Stomach (tissue), 9 donors: ENCODE measurements around the gene TMTC2. TPM values are rescaled to one million over a fixed set of nuclear protein-coding genes. Genes with fewer than 3 reads are reported as not detected.

Experiments used
- DNase-seq, 2 donors: peaks; one replicate each; pipeline versions ENCODE4 v3.0.0 to v3.0.0-alpha.2; 2013 to 2019
- H3K27ac ChIP-seq, 5 donors: fragments of 200-600 bp in 4 of 5; sonication (generic) in 4 of 5; one replicate each; pipeline ENCODE4 v1.5.1; 2013 to 2019; ENCODE audit warnings: mild to moderate bottlenecking in 1 of 5, moderate library complexity in 1 of 5
- H3K27me3 ChIP-seq, 3 donors: fragments of 200-600 bp; sonication (generic); one replicate each; pipeline ENCODE4 v1.5.1; 2017 to 2019; ENCODE audit warnings: mixed run types in 1 of 3
- H3K36me3 ChIP-seq, 4 donors: fragments of 200-600 bp; sonication (generic); 1 replicate in 3 of 4; 2 replicates in 1 of 4; pipeline ENCODE4 v1.5.1; 2016 to 2019
- H3K4me1 ChIP-seq, 4 donors: fragments of 200-600 bp; sonication (generic); one replicate each; pipeline ENCODE4 v1.5.1; 2016 to 2019
- H3K4me3 ChIP-seq, 4 donors: fragments of 200-600 bp; sonication (generic) in 3 of 4; one replicate each; pipeline ENCODE4 v1.5.1; 2016 to 2019; ENCODE audit warnings: mild to moderate bottlenecking in 1 of 4
- H3K9me3 ChIP-seq, 4 donors: fragments of 200-600 bp; sonication (generic); one replicate each; pipeline ENCODE4 v1.5.1; 2016 to 2019
- EP300 ChIP-seq: sonication (generic); formaldehyde crosslinking; IDR thresholded peaks from one replicate; pipeline ENCODE4 v1.6.1; 2017; ENCODE audit warnings: antibody characterized with exemption
- POLR2A ChIP-seq, 4 donors: fragments of 450-650 bp; IDR thresholded peaks; one replicate each; pipeline ENCODE4 v1.6.1; 2016; ENCODE audit warnings: antibody characterized with exemption in 4 of 4, control low read depth in 2 of 4, mild to moderate bottlenecking in 1 of 4, moderate library complexity in 1 of 4
- POLR2AphosphoS5 ChIP-seq, 3 donors: sonication (generic); formaldehyde crosslinking; IDR thresholded peaks; one replicate each; pipeline ENCODE4 v1.6.1; 2016; ENCODE audit warnings: antibody characterized with exemption in 3 of 3
- WGBS, 5 donors: extraction: QIAGEN DNeasy Blood & Tissue Kit in 3 of 5; methylation state at CpG; one replicate each; pipeline versions ENCODE4 v1.1.5 to v1.1.7; 2013 to 2018; 5-methylcytosine and 5-hydroxymethylcytosine counted together
- intact Hi-C: fragments of 100-400 bp; cut with DNase I; formaldehyde crosslinking; loops from one replicate; pipeline ENCODE4 v1.15.1; 2023; ENCODE audit warnings: low total_unique reads
- polyA plus RNA-seq, 3 donors: library from polyadenylated mRNA; stranded (reverse); fragments of 200-250 nt; gene quantifications; one replicate each; pipeline ENCODE4 v1.2.3, GENCODE V29; 2013
- total RNA-seq, 5 donors: library from RNA; depleted of rRNA; stranded (reverse); fragments of >200 nt; gene quantifications; one replicate each; pipeline versions ENCODE4 v1.1.0 to v1.2.3, GENCODE V29; 2014 to 2016
- TF ChIP-seq, protein P1 (sequence below), 7 experiments: fragments of 450-650 bp in 4 of 7; fragments of 200-600 bp in 3 of 7; sonication (generic) in 3 of 7; IDR thresholded peaks; one replicate each; pipeline ENCODE4 v1.5.1; 2016 to 2019; ENCODE audit warnings: antibody characterized with exemption in 7 of 7, control low read depth in 2 of 7, mild to moderate bottlenecking in 1 of 7
- donor health status: healthy with polysubstance abuse.
- donor health status: Bipolar disorder and iron deficiency.
- donor health status: healthy.

The TMTC2 gene
- total and polyA plus RNA-seq, 8 donors, result 6.1 to 60.0 (median 27.5) TPM

DNA sequence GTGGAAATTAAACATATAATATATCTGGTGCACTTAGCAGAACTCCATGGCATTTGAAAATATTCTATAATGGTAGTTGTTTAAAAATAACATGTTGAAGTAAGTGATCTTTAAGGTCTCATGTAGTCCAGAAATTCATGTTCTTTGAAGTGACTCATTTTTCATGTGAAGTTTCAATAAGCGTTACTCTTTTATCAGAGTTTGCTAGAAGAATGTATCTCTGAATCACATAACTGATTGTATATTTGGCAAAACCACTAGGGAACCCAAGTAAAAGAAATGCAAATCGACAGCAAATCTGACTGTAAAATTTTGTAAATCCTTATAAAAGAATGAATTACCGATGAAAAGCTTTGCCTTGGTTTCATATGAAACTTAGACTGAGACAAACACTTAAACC lies 463.3 kb downstream of the TMTC2 start:
- Histone ChIP-seq H3K27me3 (no peaks in the 10 kb centered on the region), H3K4me3 (no peak overlapping the region), H3K4me1 (no peaks in the 10 kb centered on the region), H3K9me3 (no peaks in the 10 kb centered on the region), H3K27ac (no peak overlapping the region), H3K36me3 (no peaks in the 10 kb centered on the region)
- DNase-seq, result no peak
- TF ChIP-seq POLR2A (IDR thresholded peaks at IDR 0.05) (no peak), POLR2AphosphoS5 (IDR thresholded peaks at IDR 0.05) (no peak), EP300 (no peak)
- TF ChIP-seq, protein P1, sequence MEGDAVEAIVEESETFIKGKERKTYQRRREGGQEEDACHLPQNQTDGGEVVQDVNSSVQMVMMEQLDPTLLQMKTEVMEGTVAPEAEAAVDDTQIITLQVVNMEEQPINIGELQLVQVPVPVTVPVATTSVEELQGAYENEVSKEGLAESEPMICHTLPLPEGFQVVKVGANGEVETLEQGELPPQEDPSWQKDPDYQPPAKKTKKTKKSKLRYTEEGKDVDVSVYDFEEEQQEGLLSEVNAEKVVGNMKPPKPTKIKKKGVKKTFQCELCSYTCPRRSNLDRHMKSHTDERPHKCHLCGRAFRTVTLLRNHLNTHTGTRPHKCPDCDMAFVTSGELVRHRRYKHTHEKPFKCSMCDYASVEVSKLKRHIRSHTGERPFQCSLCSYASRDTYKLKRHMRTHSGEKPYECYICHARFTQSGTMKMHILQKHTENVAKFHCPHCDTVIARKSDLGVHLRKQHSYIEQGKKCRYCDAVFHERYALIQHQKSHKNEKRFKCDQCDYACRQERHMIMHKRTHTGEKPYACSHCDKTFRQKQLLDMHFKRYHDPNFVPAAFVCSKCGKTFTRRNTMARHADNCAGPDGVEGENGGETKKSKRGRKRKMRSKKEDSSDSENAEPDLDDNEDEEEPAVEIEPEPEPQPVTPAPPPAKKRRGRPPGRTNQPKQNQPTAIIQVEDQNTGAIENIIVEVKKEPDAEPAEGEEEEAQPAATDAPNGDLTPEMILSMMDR (IDR thresholded peaks at IDR 0.05), result no peak
- intact Hi-C loops, result no loop called here
- WGBS, 5 donors, result 80 to 89% (median 87%) methylated on average over 3 of the region's 3 CpGs

DNA sequence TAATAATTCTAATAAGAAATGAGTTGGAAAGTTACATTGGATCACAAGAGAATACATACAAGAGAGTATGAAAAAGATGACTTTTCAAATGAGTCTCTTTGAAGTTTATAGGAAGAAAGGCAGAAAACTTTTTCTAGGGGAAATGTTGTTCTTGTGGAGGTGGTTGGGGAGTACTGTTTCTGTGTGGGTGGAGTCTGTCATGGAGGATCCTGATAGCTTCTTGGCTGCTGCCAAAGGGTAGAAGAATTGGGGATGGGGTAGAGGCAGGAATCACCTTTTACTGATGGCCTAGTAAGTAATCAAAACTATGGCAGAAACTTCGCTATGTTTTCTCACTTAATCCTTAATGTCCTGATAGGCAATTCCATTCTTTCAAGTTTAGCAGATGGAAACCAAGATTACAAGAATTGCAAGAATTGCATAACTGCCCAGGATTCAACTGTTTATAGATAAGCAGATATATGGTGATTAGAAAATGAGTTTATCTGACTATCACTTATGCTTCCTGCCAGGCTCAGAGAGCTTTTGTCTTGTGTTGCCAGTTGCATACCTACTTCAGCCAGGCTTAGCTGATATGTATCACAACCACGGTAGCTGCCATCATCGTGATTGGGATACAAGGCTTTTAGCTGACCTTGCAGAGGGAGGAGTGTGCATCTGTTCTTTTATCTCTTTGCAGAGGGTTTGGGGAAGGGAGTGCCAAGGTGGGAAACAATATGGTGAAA lies 463.9 kb downstream of the TMTC2 start:
- DNase-seq, result no peak
- H3K4me3 ChIP-seq, result no peak overlapping the region
- no peaks in the 10 kb centered on the region for H3K27me3 ChIP-seq
- no peaks in the 10 kb centered on the region for H3K36me3 ChIP-seq
- no peaks in the 10 kb centered on the region for H3K4me1 ChIP-seq
- no peaks in the 10 kb centered on the region for H3K9me3 ChIP-seq
- H3K27ac ChIP-seq, result no peak overlapping the region
- WGBS, 5 donors, result 64 to 86% (median 80%) methylated on average over 3 of the region's 3 CpGs
- intact Hi-C loops, result no loop called here
- TF ChIP-seq EP300, result no peak
- no peak for TF ChIP-seq POLR2A (IDR thresholded peaks at IDR 0.05)
- TF ChIP-seq, protein P1 (IDR thresholded peaks at IDR 0.05), result no peak
- TF ChIP-seq POLR2AphosphoS5 (IDR thresholded peaks at IDR 0.05), result no peak

DNA sequence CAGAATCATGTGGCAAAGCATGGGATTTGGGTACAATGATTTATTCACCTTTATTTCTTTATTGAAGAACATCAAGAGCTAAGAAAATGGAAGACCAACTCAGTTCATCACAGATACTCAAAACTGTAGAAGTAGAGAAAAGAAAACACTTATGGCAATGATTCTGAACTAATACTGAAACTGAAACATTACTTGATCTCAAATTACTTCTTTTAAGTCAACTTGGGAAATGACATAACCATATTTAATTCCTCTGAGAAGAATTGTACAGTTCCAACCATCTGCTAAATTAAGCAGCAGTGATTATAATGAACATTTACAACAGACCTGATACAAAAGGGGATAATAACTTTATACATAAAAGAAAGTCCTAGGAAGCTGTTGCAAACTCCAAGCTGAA lies 466.5 kb downstream of the TMTC2 start:
- peaks cover 0 to 10% (median 0%) of the 10 kb centered on the region in 4 donors for H3K4me1 ChIP-seq
- H3K4me3 ChIP-seq, result no peak overlapping the region
- no peak for TF ChIP-seq POLR2AphosphoS5 (IDR thresholded peaks at IDR 0.05)
- TF ChIP-seq POLR2A (IDR thresholded peaks at IDR 0.05), result no peak
- no peak for TF ChIP-seq EP300
- TF ChIP-seq, protein P1 (IDR thresholded peaks at IDR 0.05), result no peak
- intact Hi-C loops, result no loop called here
- H3K9me3 ChIP-seq, result no peaks in the 10 kb centered on the region
- DNase-seq, result no peak
- no peak overlapping the region for H3K27ac ChIP-seq
- no peaks in the 10 kb centered on the region for H3K36me3 ChIP-seq
- no peaks in the 10 kb centered on the region for H3K27me3 ChIP-seq

DNA sequence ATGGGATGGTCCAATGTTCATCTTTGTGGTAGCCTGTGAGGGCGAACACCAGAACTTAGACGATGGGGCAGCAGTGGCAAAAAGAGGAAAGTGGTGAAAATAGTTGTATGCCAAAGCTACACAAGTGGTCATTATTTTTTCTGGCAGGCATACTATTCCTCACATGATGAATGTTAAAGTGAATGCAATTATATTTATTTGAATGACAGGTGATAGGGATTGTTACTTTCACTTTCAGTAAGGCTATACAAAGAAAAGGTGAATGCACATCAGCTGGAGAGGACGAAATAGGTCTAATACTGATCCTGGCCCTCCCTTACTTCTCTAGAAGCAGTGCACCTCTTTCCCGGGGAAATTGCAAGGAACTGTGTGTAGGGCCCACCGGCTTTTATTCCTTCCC lies 470.1 kb downstream of the TMTC2 start:
- H3K4me1 ChIP-seq, result peaks cover 0 to 10% (median 0%) of the 10 kb centered on the region in 4 donors
- TF ChIP-seq POLR2AphosphoS5 (IDR thresholded peaks at IDR 0.05), result no peak
- no peak for TF ChIP-seq EP300
- TF ChIP-seq POLR2A (IDR thresholded peaks at IDR 0.05), result no peak
- TF ChIP-seq, protein P1 (IDR thresholded peaks at IDR 0.05), result no peak
- H3K27ac ChIP-seq, result no peak overlapping the region
- no peak overlapping the region for H3K4me3 ChIP-seq
- H3K9me3 ChIP-seq, result no peaks in the 10 kb centered on the region
- no peaks in the 10 kb centered on the region for H3K36me3 ChIP-seq
- DNase-seq, result no peak
- intact Hi-C loops, result no loop called here
- H3K27me3 ChIP-seq, result no peaks in the 10 kb centered on the region
- WGBS, 5 donors, result 69 to 83% (median 77%) methylated on average over 5 of the region's 5 CpGs
